H1 (cell line): ENCODE data around the gene CAMK2G. TPM values are rescaled to one million over a fixed set of nuclear protein-coding genes. Genes with fewer than 3 reads are reported as not detected.

Experiments used
- BACH1 ChIP-seq: IDR thresholded peaks from 2 replicates; pipeline ENCODE4 v1.6.1; 2012; ENCODE audit warnings: low read length, improper control_type of control experiment
- BCL11A ChIP-seq, 2 experiments: IDR thresholded peaks; one replicate each; pipeline ENCODE4 v1.6.1; 2011; ENCODE audit warnings: low read depth in 2 of 2, low read length in 2 of 2, mild to moderate bottlenecking in 2 of 2
- CEBPB ChIP-seq: IDR thresholded peaks from 2 replicates; pipeline ENCODE4 v1.6.1; 2012; ENCODE audit warnings: low read depth, low read length
- GABPA ChIP-seq: IDR thresholded peaks from 2 replicates; pipeline ENCODE4 v1.6.1; 2011; ENCODE audit warnings: mild to moderate bottlenecking, low read length, moderate library complexity, borderline replicate concordance; ENCODE audit not compliant: insufficient read depth
- KDM5A ChIP-seq: fragments of 200-600 bp; IDR thresholded peaks from 2 replicates; pipeline ENCODE4 v1.7.1; 2012; ENCODE audit warnings: mild to moderate bottlenecking, low read length, inconsistent platforms, mixed read lengths
- MAFK ChIP-seq: IDR thresholded peaks from 2 replicates; pipeline ENCODE4 v1.6.1; 2012; ENCODE audit warnings: low read depth, mild to moderate bottlenecking, improper control_type of control experiment, low read length
- POU5F1 ChIP-seq: IDR thresholded peaks from 2 replicates; pipeline ENCODE4 v1.6.1; 2011; ENCODE audit warnings: low read depth, mild to moderate bottlenecking, low read length, moderate library complexity
- RXRA ChIP-seq: IDR thresholded peaks from 2 replicates; pipeline ENCODE4 v1.6.1; 2011; ENCODE audit warnings: low read depth, mild to moderate bottlenecking, low read length, moderate library complexity; ENCODE audit not compliant: insufficient read depth
- polyA plus RNA-seq, 7 experiments: library from polyadenylated mRNA; depleted of rRNA in 3 of 7; stranded (reverse) in 5 of 7; unstranded in 2 of 7; fragments of >200 nt in 5 of 7; fragments of 200-250 nt in 2 of 7; gene quantifications; 1 replicate in 5 of 7; 2 replicates in 1 of 7; 4 replicates in 1 of 7; pipeline versions ENCODE4 v1.2.1 to v1.2.3, GENCODE V29; 2011 to 2013; ENCODE audit warnings: missing spikeins in 2 of 7, mixed read lengths in 2 of 7
- total RNA-seq: library from RNA; stranded (reverse); fragmentation: NEBNext Ultra II Directional; extraction: Animal tissue kit (Norgen Biotek cat#: 25700); gene quantifications from 2 replicates; pipeline ENCODE4 v1.2.1, GENCODE V29; 2021
- TF ChIP-seq, protein P1 (sequence below): IDR thresholded peaks from 2 replicates; pipeline ENCODE4 v1.6.1; 2011; ENCODE audit warnings: low read length, improper control_type of control experiment

Gene CAMK2G
- total and polyA plus RNA-seq, 2 of the 8 experiments (the other 6 are each of a cell fraction or from before 2014, with no cell fraction given) = 28.9 to 31.7 TPM

DNA sequence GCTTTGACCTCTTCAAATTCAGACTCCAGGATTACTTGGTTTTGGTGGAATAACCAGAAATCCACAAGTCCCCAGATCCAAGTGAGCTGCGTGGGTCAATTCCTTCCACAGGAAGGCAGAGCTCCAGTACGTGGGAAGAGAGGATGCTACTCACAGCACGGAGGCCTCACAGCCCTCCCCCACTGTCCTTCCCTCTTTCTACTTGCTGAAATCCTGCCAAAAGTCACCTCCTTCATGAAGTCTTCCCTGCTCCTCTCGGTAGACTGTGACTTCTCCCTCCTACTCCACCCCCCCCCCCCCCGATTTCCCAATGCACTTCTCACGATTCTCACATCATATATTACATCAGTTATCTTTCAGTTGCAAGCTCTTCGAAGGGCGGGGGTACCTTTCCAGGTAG lies 12.3 kb downstream of the CAMK2G start (continued):
- TF ChIP-seq BACH1 (no peak), POU5F1 (no peak), KDM5A (no peak), BCL11A (IDR thresholded peaks at IDR 0.05; ENCODE audit: low read depth in 2 of 2, low read length in 2 of 2) (no peak), MAFK (no peak), CEBPB (no peak), GABPA (no peak), RXRA (no peak)
- TF ChIP-seq, protein P1, sequence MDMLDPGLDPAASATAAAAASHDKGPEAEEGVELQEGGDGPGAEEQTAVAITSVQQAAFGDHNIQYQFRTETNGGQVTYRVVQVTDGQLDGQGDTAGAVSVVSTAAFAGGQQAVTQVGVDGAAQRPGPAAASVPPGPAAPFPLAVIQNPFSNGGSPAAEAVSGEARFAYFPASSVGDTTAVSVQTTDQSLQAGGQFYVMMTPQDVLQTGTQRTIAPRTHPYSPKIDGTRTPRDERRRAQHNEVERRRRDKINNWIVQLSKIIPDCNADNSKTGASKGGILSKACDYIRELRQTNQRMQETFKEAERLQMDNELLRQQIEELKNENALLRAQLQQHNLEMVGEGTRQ = no peak
